Activated CD4-positive, alpha-beta T cell treated with anti-CD3 and anti-CD28 coated beads, Interleukin-2, amount 10 ng/mL, durations not matched to agents 24 days and 14 days (primary cell): ENCODE data around the gene PRSS8. TPM values are rescaled to one million over a fixed set of nuclear protein-coding genes. Genes with fewer than 3 reads are reported as not detected.
A peak's percentile ranks its signal among the peaks of the same experiment; 100 is the strongest.
"Not testable (repeated sequence)": the region's sequence is repeated elsewhere in the genome, so short reads cannot be mapped to it uniquely, and the experiment has no call there.

Source experiments
- DNase-seq: peaks from one replicate; pipeline ENCODE4 v3.0.0; 2022
- H3K27ac Mint-ChIP-seq: one replicate; pipeline ENCODE4 v1.8.0; 2022; ENCODE audit warnings: mild to moderate bottlenecking, mixed read lengths
- H3K27me3 Mint-ChIP-seq: one replicate; pipeline ENCODE4 v1.8.0; 2022; ENCODE audit warnings: mixed read lengths
- H3K36me3 Mint-ChIP-seq: one replicate; pipeline ENCODE4 v1.8.0; 2022; ENCODE audit warnings: low read depth, mild to moderate bottlenecking, mixed read lengths
- H3K4me1 Mint-ChIP-seq: one replicate; pipeline ENCODE4 v1.8.0; 2021; ENCODE audit warnings: mixed read lengths
- H3K4me3 Mint-ChIP-seq: one replicate; pipeline ENCODE4 v1.8.0; 2022; ENCODE audit warnings: mild to moderate bottlenecking, moderate library complexity, mixed read lengths
- H3K9me3 Mint-ChIP-seq: one replicate; pipeline ENCODE4 v1.8.0; 2021; ENCODE audit warnings: mixed read lengths
- intact Hi-C: fragments of 100-400 bp; cut with micrococcal nuclease; formaldehyde crosslinking; loops from one replicate; pipeline ENCODE4 v1.15.1; 2023
- total RNA-seq: library from RNA; stranded (reverse); gene quantifications from 2 replicates; pipeline ENCODE4 v1.2.3, GENCODE V29; 2022

Gene PRSS8
- total RNA-seq, 1 donor from 2014 or later = not detected

- H3K27me3 Mint-ChIP-seq, H3K9me3 Mint-ChIP-seq, H3K4me3 Mint-ChIP-seq, intact Hi-C loops, H3K4me1 Mint-ChIP-seq, H3K36me3 Mint-ChIP-seq, DNase-seq, H3K27ac Mint-ChIP-seq: not testable (repeated sequence)
These were observed 15.4 kb upstream of the PRSS8 start for GRCh38 chr16:31150976-31151375.

GRCh38 chr16:31149894-31150890 is 14.7 kb upstream of the PRSS8 start, which contains the start of gene PRSS36:
Gene PRSS36, minus strand, starts transcription at chr16:31150066. Its CDS starts 31 bp downstream, at chr16:31150035.
- Mint-ChIP-seq H3K27me3 (peaks cover 7% of the 10 kb centered on the region), H3K27ac (no peak within 1 kb of the TSS)
- intact Hi-C loops = no loop called here

GRCh38 chr16:31149332-31149731 is 13.8 kb upstream of the PRSS8 start:
- Mint-ChIP-seq H3K36me3 (no peaks in the 10 kb centered on the region), H3K4me1 (peaks cover 3% of the 10 kb centered on the region), H3K27me3 (peaks cover 7% of the 10 kb centered on the region), H3K9me3 (no peaks in the 10 kb centered on the region), H3K27ac (no peak overlapping the region), H3K4me3 (no peak overlapping the region)
- intact Hi-C loops = no loop called here
- no peak for DNase-seq

More at GRCh38 chr16:31149894-31150890, 14.7 kb upstream of the PRSS8 start, which contains the start of gene PRSS36:
- H3K36me3 Mint-ChIP-seq = no peaks in the 10 kb centered on the region
- peaks cover 3% of the 10 kb centered on the region for H3K4me1 Mint-ChIP-seq
- no peak within 1 kb of the TSS for H3K4me3 Mint-ChIP-seq
- H3K9me3 Mint-ChIP-seq = no peaks in the 10 kb centered on the region
- no peak for DNase-seq

- Mint-ChIP-seq H3K27ac (no peak overlapping the region), H3K4me1 (peaks cover 3% of the 10 kb centered on the region)
These were observed 13.4 kb upstream of the PRSS8 start for GRCh38 chr16:31148896-31149295.

GRCh38 chr16:31148281-31148728 is 12.8 kb upstream of the PRSS8 start:
- Mint-ChIP-seq H3K4me1 (peaks cover 3% of the 10 kb centered on the region), H3K27ac (no peak overlapping the region), H3K4me3 (no peak overlapping the region), H3K36me3 (no peaks in the 10 kb centered on the region), H3K27me3 (peaks cover 7% of the 10 kb centered on the region), H3K9me3 (no peaks in the 10 kb centered on the region)
- no peak for DNase-seq
- intact Hi-C loops = no loop called here

More at GRCh38 chr16:31148896-31149295, 13.4 kb upstream of the PRSS8 start:
- Mint-ChIP-seq H3K27me3 (peaks cover 7% of the 10 kb centered on the region), H3K4me3 (no peak overlapping the region), H3K9me3 (no peaks in the 10 kb centered on the region), H3K36me3 (no peaks in the 10 kb centered on the region)
- DNase-seq = no peak
- intact Hi-C loops = no loop called here

- Mint-ChIP-seq H3K4me3 (no peak overlapping the region), H3K27me3 (peaks cover 7% of the 10 kb centered on the region), H3K4me1 (peaks cover 3% of the 10 kb centered on the region), H3K36me3 (no peaks in the 10 kb centered on the region), H3K27ac (no peak overlapping the region), H3K9me3 (no peaks in the 10 kb centered on the region)
- intact Hi-C loops = no loop called here
- no peak for DNase-seq
These were observed 12.0 kb upstream of the PRSS8 start for GRCh38 chr16:31147574-31147973.

GRCh38 chr16:31145398-31145990 is 10.0 kb upstream of the PRSS8 start:
- Mint-ChIP-seq H3K27ac (no peak overlapping the region), H3K4me3 (no peak overlapping the region), H3K4me1 (peaks cover 10% of the 10 kb centered on the region), H3K9me3 (no peaks in the 10 kb centered on the region), H3K36me3 (no peaks in the 10 kb centered on the region), H3K27me3 (peaks cover 4% of the 10 kb centered on the region)
- DNase-seq = no peak
- intact Hi-C loops = no loop called here

GRCh38 chr16:31144418-31144817 is 8.9 kb upstream of the PRSS8 start:
- H3K27me3 Mint-ChIP-seq, H3K9me3 Mint-ChIP-seq, H3K36me3 Mint-ChIP-seq, DNase-seq: not testable (repeated sequence)
- peaks cover 10% of the 10 kb centered on the region for H3K4me1 Mint-ChIP-seq
- peak overlapping the region; percentile 53 for H3K4me3 Mint-ChIP-seq
- intact Hi-C loops = loop anchor here (5.0 kb wide), 2 partner anchors 37 to 147 kb away; partner anchors contain the start of gene BCKDK
- H3K27ac Mint-ChIP-seq = peak overlapping the region; percentile 67

- intact Hi-C loops = loop anchor here (5.0 kb wide), 2 partner anchors 36 to 146 kb away; partner anchors contain the start of gene BCKDK
- no peak for DNase-seq
- Mint-ChIP-seq H3K27ac (peak overlapping the region; percentile 67), H3K4me3 (peak overlapping the region; percentile 53), H3K36me3 (no peaks in the 10 kb centered on the region), H3K9me3 (no peaks in the 10 kb centered on the region), H3K4me1 (peaks cover 10% of the 10 kb centered on the region), H3K27me3 (peaks cover 4% of the 10 kb centered on the region)
These were observed 8.2 kb upstream of the PRSS8 start for GRCh38 chr16:31143694-31144148.

- Mint-ChIP-seq H3K27me3 (peaks cover 4% of the 10 kb centered on the region), H3K36me3 (no peaks in the 10 kb centered on the region), H3K4me1 (peaks cover 10% of the 10 kb centered on the region), H3K9me3 (no peaks in the 10 kb centered on the region), H3K4me3 (peak overlapping the region; percentile 53), H3K27ac (peak overlapping the region; percentile 67)
- no peak for DNase-seq
- intact Hi-C loops = loop anchor here (5.0 kb wide), 2 partner anchors 36 to 146 kb away; partner anchors contain the start of gene BCKDK
These were observed 7.6 kb upstream of the PRSS8 start for GRCh38 chr16:31143011-31143693.

- H3K27me3 Mint-ChIP-seq = no peaks in the 10 kb centered on the region
- intact Hi-C loops = loop anchor here (1.0 to 5.0 kb wide), 11 partner anchors 25 to 317 kb away; partner anchors contain the start of genes ARMC5, BCKDK, FBXL19 and FUS
- H3K4me3 Mint-ChIP-seq = peak overlapping the region; percentile 69
- no peaks in the 10 kb centered on the region for H3K36me3 Mint-ChIP-seq
- peak; percentile 99 for DNase-seq
- H3K9me3 Mint-ChIP-seq = no peaks in the 10 kb centered on the region
- peak overlapping the region; percentile 82 for H3K27ac Mint-ChIP-seq
- H3K4me1 Mint-ChIP-seq = peaks cover 8% of the 10 kb centered on the region
These were observed 6.8 kb upstream of the PRSS8 start for GRCh38 chr16:31142109-31143010.

GRCh38 chr16:31141489-31142108 is 6.1 kb upstream of the PRSS8 start:
- Mint-ChIP-seq H3K27ac (peak overlapping the region; percentile 82), H3K9me3 (no peaks in the 10 kb centered on the region), H3K36me3 (no peaks in the 10 kb centered on the region), H3K4me3 (peak overlapping the region; percentile 69), H3K4me1 (peaks cover 8% of the 10 kb centered on the region), H3K27me3 (no peaks in the 10 kb centered on the region)
- DNase-seq = peak; percentile 74
- intact Hi-C loops = loop anchor here (1.0 to 5.0 kb wide), 11 partner anchors 24 to 318 kb away; partner anchors contain the start of genes ARMC5, BCKDK, FBXL19 and FUS
